GM18520 (cell line): ENCODE data around the gene ACSF2.
A peak's percentile ranks its signal among the peaks of the same experiment; 100 is the strongest.

ENCODE experiments used
- ATAC-seq: cut with Tn5 transposase; IDR thresholded peaks from one replicate; pipeline ENCODE4 v1.9.1; 2021; ENCODE audit not compliant: unreplicated experiment

Gene ACSF2

GRCh38 chr17:50498021-50498874 is 72.2 kb downstream of the ACSF2 start:
- no peak for ATAC-seq

- no peak for ATAC-seq
These were observed 73.3 kb downstream of the ACSF2 start for GRCh38 chr17:50499270-50499669.

- ATAC-seq = no peak
These were observed 73.7 kb downstream of the ACSF2 start for GRCh38 chr17:50499721-50500120.

GRCh38 chr17:50501054-50501453 is 75.0 kb downstream of the ACSF2 start:
- ATAC-seq = no peak

- ATAC-seq = no peak
These were observed 76.4 kb downstream of the ACSF2 start for GRCh38 chr17:50502301-50502990.

- no peak for ATAC-seq
These were observed 79.6 kb downstream of the ACSF2 start for GRCh38 chr17:50505591-50506130.

- ATAC-seq = no peak
These were observed 80.3 kb downstream of the ACSF2 start for GRCh38 chr17:50506298-50506697.

- peak; percentile 54 for ATAC-seq
These were observed 82.0 kb downstream of the ACSF2 start, which contains the start of gene MYCBPAP for GRCh38 chr17:50507871-50508572. TSS of gene MYCBPAP (plus strand) at chr17:50508439. CDS start at chr17:50508675, 236 bp downstream.

- ATAC-seq = no peak
These were observed 82.8 kb downstream of the ACSF2 start for GRCh38 chr17:50508573-50509460.

- peak; percentile 63 for ATAC-seq
These were observed 85.0 kb downstream of the ACSF2 start for GRCh38 chr17:50511058-50511457.

GRCh38 chr17:50513495-50513894 is 87.5 kb downstream of the ACSF2 start:
- ATAC-seq = no peak

GRCh38 chr17:50514388-50514787 is 88.4 kb downstream of the ACSF2 start:
- no peak for ATAC-seq

- ATAC-seq = no peak
These were observed 89.1 kb downstream of the ACSF2 start for GRCh38 chr17:50514936-50515702.

GRCh38 chr17:50517011-50517410 is 91.0 kb downstream of the ACSF2 start:
- no peak for ATAC-seq

GRCh38 chr17:50517504-50518383 is 91.7 kb downstream of the ACSF2 start:
- no peak for ATAC-seq

GRCh38 chr17:50518384-50519023 is 92.5 kb downstream of the ACSF2 start:
- ATAC-seq = no peak

- ATAC-seq = no peak
These were observed 93.3 kb downstream of the ACSF2 start for GRCh38 chr17:50519141-50519834.
